ENCODE measurements around the gene PSMD1. TPM values are rescaled to one million over a fixed set of nuclear protein-coding genes. Genes with fewer than 3 reads are reported as not detected.

PSMD1 gene
- polyA plus RNA-seq (2011; rRNA removed): 153 and 206 TPM in 2 replicates
- polyA minus RNA-seq (2011; rRNA and poly(A)+ RNA removed): 113 and 156 TPM in 2 replicates

- peak within 1 kb of the TSS; percentile 98 for H3K4me3 ChIP-seq (ENCODE audit: low read depth, low read length)
- POLR2A ChIA-PET: no interaction called here
- H3K27me3 ChIP-seq (ENCODE audit: control insufficient read depth, insufficient read depth, low read length): no peaks in the 10 kb centered on the region
- TF ChIP-seq CTCF (IDR thresholded peaks at IDR 0.05; ENCODE audit: insufficient read depth, low read depth, low read length): peak; percentile 98
- peaks cover 2% of the 10 kb centered on the region; the same call in 1 of the 2 replicates for H3K36me3 ChIP-seq (ENCODE audit: control insufficient read depth, insufficient read depth, low read length)
- CTCF ChIA-PET: interaction anchor here (0.6 to 1.8 kb wide), 4 partner anchors 11 to 150 kb away, joined by 3 to 7 read pairs (median 4); no protein-coding TSS in a partner anchor
- peak; percentile 56 for DNase-seq (ENCODE audit: low read depth)
These were observed at the start of gene PSMD1 for GRCh38 chr2:231056453-231057416. Gene PSMD1, plus strand, starts transcription at chr2:231056867. Its CDS starts 159 bp downstream, at chr2:231057026.

GRCh38 chr2:231007286-231008098 lies 49.2 kb upstream of the PSMD1 start:
- DNase-seq (ENCODE audit: low read depth): no peak
- ChIA-PET CTCF (interaction anchor here (1.0 kb wide), 1 partner anchor 20 kb away, joined by 6 read pairs; no protein-coding TSS in a partner anchor), POLR2A (no interaction called here)
- Histone ChIP-seq H3K4me3 (ENCODE audit: low read depth, low read length) (no peak overlapping the region), H3K27me3 (ENCODE audit: control insufficient read depth, insufficient read depth, low read length) (peaks cover 12% of the 10 kb centered on the region), H3K36me3 (ENCODE audit: control insufficient read depth, insufficient read depth, low read length) (no peaks in the 10 kb centered on the region)
- TF ChIP-seq CTCF (IDR thresholded peaks at IDR 0.05; ENCODE audit: insufficient read depth, low read depth, low read length): no peak

- no peak for DNase-seq (ENCODE audit: low read depth)
- ChIA-PET POLR2A (no interaction called here), CTCF (no interaction called here)
- Histone ChIP-seq H3K4me3 (ENCODE audit: low read depth, low read length) (no peak overlapping the region), H3K27me3 (ENCODE audit: control insufficient read depth, insufficient read depth, low read length) (peaks cover 16% of the 10 kb centered on the region), H3K36me3 (ENCODE audit: control insufficient read depth, insufficient read depth, low read length) (no peaks in the 10 kb centered on the region)
- TF ChIP-seq CTCF (IDR thresholded peaks at IDR 0.05; ENCODE audit: insufficient read depth, low read depth, low read length): no peak
These were observed 48.5 kb upstream of the PSMD1 start for GRCh38 chr2:231008131-231008530.

- TF ChIP-seq CTCF (IDR thresholded peaks at IDR 0.05; ENCODE audit: insufficient read depth, low read depth, low read length): no peak
- no peaks in the 10 kb centered on the region for H3K36me3 ChIP-seq (ENCODE audit: control insufficient read depth, insufficient read depth, low read length)
- no peak for DNase-seq (ENCODE audit: low read depth)
- H3K4me3 ChIP-seq (ENCODE audit: low read depth, low read length): no peak overlapping the region
- CTCF ChIA-PET: no interaction called here
- peaks cover 19% of the 10 kb centered on the region for H3K27me3 ChIP-seq (ENCODE audit: control insufficient read depth, insufficient read depth, low read length)
- POLR2A ChIA-PET: no interaction called here
These were observed 47.3 kb upstream of the PSMD1 start for GRCh38 chr2:231009236-231009919.
